HFF-Myc (cell line): Measurements from ENCODE around the gene NOS1AP.

Experiments
- DNase-seq: peaks from one replicate; pipeline ENCODE4 v3.0.0-alpha.2; 2011; ENCODE audit warnings: low read depth; ENCODE audit errors: extremely low read depth
- H3K4me3 ChIP-seq: replicated peaks from 2 replicates; pipeline ENCODE4 v1.5.1; 2011; ENCODE audit warnings: low read depth, mild to moderate bottlenecking, control low read depth, low read length
- TF ChIP-seq, protein P1 (sequence below): IDR thresholded peaks from 2 replicates; pipeline ENCODE4 v1.5.1; 2012; ENCODE audit warnings: mild to moderate bottlenecking, low read depth, low read length, control low read depth; ENCODE audit errors: missing control alignments

Gene NOS1AP

DNA sequence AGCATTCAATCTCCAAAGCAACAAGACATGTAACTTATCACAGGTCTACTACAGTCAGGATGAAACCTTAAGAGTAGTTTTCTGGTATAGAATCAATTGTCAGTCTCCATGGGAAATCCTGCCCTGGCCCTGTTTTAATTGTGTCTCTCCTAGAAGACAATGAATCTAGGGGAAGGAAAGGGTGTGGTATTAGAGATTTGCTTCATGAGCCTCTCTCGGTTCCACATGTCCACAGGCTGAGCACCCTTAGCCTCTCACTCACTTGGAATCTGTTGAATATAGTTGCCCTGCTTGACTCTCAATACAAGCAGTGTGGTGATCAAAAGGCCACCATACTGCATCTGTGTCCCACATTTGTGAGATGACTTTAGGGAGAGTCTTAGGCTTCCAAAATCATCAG, 289.4 kb downstream of the NOS1AP start:
- DNase-seq: no peak
- H3K4me3 ChIP-seq: no peak overlapping the region
- TF ChIP-seq, protein P1, sequence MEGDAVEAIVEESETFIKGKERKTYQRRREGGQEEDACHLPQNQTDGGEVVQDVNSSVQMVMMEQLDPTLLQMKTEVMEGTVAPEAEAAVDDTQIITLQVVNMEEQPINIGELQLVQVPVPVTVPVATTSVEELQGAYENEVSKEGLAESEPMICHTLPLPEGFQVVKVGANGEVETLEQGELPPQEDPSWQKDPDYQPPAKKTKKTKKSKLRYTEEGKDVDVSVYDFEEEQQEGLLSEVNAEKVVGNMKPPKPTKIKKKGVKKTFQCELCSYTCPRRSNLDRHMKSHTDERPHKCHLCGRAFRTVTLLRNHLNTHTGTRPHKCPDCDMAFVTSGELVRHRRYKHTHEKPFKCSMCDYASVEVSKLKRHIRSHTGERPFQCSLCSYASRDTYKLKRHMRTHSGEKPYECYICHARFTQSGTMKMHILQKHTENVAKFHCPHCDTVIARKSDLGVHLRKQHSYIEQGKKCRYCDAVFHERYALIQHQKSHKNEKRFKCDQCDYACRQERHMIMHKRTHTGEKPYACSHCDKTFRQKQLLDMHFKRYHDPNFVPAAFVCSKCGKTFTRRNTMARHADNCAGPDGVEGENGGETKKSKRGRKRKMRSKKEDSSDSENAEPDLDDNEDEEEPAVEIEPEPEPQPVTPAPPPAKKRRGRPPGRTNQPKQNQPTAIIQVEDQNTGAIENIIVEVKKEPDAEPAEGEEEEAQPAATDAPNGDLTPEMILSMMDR: no peak

DNA sequence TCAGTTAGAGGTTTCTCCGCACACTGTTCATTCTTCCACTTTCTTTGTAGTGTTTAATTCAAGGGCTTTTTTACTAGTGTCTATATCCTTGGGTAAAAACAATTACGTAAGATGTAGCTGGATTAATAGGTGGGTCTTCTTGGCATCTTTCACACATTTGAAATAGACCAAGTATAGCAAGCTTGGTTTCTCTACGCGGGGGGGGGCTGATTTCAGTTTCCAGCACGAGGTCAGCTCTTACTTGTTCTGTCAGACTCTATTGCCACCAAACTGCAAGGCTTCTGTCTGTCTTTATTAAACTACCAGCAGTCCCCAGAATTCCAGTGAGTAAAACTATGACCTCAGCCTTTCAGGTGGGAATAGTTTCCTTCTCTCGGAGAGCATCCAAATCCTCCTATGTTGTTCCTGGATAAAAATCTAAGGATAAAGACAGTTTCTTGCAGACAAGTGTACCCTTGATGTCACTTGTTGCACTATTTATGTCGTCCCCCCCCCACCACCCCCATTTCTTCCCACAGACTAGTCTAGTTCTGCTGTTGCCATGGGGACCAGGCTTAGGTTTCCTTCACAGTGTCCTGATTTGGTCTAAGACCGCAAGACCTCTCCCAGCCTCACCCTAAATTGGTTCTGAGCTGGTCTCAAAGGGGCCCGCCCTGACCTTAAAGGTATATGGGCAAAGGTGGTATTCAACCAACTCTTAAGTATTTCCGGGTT, 290.2 kb downstream of the NOS1AP start:
- TF ChIP-seq, protein P1: no peak
- DNase-seq: no peak
- no peak overlapping the region for H3K4me3 ChIP-seq

GRCh38 chr1:162360237-162360873, 290.9 kb downstream of the NOS1AP start:
- no peak for DNase-seq
- no peak overlapping the region for H3K4me3 ChIP-seq
- TF ChIP-seq, protein P1: no peak

DNA sequence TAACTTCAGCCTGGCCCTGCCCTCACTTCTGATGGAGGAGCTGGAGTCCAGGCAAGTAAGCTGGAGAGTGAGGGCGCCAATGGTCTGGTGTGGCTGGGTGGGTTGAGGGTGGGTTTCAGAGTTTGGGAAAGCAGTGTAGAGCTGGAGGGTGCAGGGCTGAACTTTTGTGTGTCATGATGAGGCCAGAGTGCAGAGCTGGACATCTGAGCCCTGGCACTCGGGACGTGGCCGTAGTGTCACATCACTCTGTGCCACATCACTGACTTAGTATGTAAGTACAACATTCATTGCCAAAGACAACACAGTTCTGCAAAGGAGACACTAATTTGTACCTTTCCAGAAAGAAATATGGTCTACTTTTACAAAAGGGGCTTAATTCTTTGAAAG, 291.4 kb downstream of the NOS1AP start:
- TF ChIP-seq, protein P1: no peak
- DNase-seq: no peak
- no peak overlapping the region for H3K4me3 ChIP-seq

DNA sequence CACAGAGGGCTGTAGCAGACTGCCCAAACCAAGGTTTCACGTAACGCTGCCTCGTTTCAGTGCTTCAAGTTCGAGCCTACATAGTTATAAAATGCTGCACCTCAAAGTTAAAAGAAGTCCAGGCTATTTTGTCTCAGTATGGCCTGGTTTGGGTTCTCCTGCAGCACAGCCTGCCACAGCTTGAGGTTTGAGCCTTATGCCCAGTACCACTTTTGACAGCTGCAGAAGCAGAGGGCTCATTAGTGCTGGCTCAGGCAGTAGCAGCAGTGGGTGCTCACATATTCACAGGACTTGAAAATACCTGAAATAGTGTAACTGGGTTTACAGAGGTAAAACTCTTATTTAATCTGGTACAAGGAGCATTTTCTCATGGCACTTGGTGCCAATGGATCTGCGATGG, 291.9 kb downstream of the NOS1AP start:
- no peak for DNase-seq
- no peak overlapping the region for H3K4me3 ChIP-seq
- TF ChIP-seq, protein P1: no peak

GRCh38 chr1:162363823-162364222, 294.3 kb downstream of the NOS1AP start:
- no peak for DNase-seq
- TF ChIP-seq, protein P1: no peak
- no peak overlapping the region for H3K4me3 ChIP-seq
